HFFc6 (cell line): ENCODE results near the gene CKAP2L. TPM values are rescaled to one million over a fixed set of nuclear protein-coding genes. Genes with fewer than 3 reads are reported as not detected.

Experiments used
- DNase-seq: peaks from one replicate; pipeline ENCODE4 v3.0.0-alpha.2; 2018
- H3K27ac Mint-ChIP-seq: 2 replicates; pipeline ENCODE4 v1.8.0; 2020; ENCODE audit warnings: mild to moderate bottlenecking, mixed read lengths
- H3K27me3 Mint-ChIP-seq: 2 replicates; pipeline ENCODE4 v1.8.0; 2021; ENCODE audit warnings: mild to moderate bottlenecking, moderate library complexity, mixed read lengths; ENCODE audit not compliant: insufficient read depth
- H3K36me3 Mint-ChIP-seq: 2 replicates; pipeline ENCODE4 v1.8.0; 2021; ENCODE audit warnings: low read depth, mixed read lengths
- H3K4me1 Mint-ChIP-seq: 2 replicates; pipeline ENCODE4 v1.8.0; 2020; ENCODE audit warnings: low read depth, mixed read lengths
- H3K4me3 Mint-ChIP-seq: 2 replicates; pipeline ENCODE4 v1.8.0; 2020; ENCODE audit warnings: mild to moderate bottlenecking, moderate library complexity, mixed read lengths
- H3K9me3 Mint-ChIP-seq: 2 replicates; pipeline ENCODE4 v1.8.0; 2020; ENCODE audit warnings: mild to moderate bottlenecking, mixed read lengths
- CTCF ChIP-seq: fragments of 200-600 bp; sonication (generic); IDR thresholded peaks from 2 replicates; pipeline ENCODE4 v1.5.0; 2021; ENCODE audit warnings: antibody characterized with exemption, mild to moderate bottlenecking
- total RNA-seq, 6 experiments: library from RNA; stranded (reverse); fragmentation: NEBNext Ultra II Directional; extraction: Animal tissue kit (Norgen Biotek cat#: 25700); gene quantifications; 2 replicates in 1 of 6; 3 replicates in 5 of 6; pipeline ENCODE4 v1.2.3, GENCODE V29; 2021

CKAP2L gene
- total RNA-seq, 6 experiments from 2014 or later = 10.6 to 35.7 (median 30.2) TPM

DNA sequence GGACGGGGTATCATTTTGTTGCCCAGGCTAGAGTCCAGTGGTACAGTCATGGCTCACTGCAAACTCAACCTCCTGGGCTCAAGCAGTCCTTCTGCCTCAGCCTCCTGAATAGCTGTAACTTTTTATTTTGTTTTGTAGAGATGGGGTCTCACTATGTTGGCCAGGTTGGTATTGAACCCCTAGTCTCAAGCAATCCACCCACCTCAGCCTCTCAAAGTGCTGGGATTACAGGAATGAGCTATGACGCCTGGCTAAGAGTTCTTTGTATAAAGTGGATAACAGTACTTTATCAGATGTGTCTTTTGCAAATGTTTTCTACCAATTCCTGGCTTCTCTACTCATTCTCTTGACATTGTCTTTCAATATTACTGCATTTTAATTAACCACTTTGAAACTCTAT lies 60.7 kb downstream of the CKAP2L start:
- H3K36me3 Mint-ChIP-seq = no peaks in the 10 kb centered on the region
- no peak for TF ChIP-seq CTCF
- no peaks in the 10 kb centered on the region for H3K9me3 Mint-ChIP-seq
- DNase-seq = no peak
- no peak overlapping the region for H3K27ac Mint-ChIP-seq
- no peaks in the 10 kb centered on the region; the same call in 1 of the 2 replicates for H3K27me3 Mint-ChIP-seq
- peaks cover 41% of the 10 kb centered on the region for H3K4me1 Mint-ChIP-seq
- no peak overlapping the region for H3K4me3 Mint-ChIP-seq

- Mint-ChIP-seq H3K27me3 (no peaks in the 10 kb centered on the region; the same call in 1 of the 2 replicates), H3K4me3 (no peak overlapping the region), H3K27ac (no peak overlapping the region), H3K4me1 (peaks cover 25% of the 10 kb centered on the region), H3K9me3 (no peaks in the 10 kb centered on the region), H3K36me3 (no peaks in the 10 kb centered on the region)
- DNase-seq = no peak
- TF ChIP-seq CTCF = no peak
These were observed 63.4 kb downstream of the CKAP2L start for GRCh38 chr2:112701052-112701451.

- DNase-seq = no peak
- H3K4me1 Mint-ChIP-seq = peaks cover 16% of the 10 kb centered on the region
- no peaks in the 10 kb centered on the region for H3K36me3 Mint-ChIP-seq
- no peak overlapping the region for H3K27ac Mint-ChIP-seq
- H3K9me3 Mint-ChIP-seq = no peaks in the 10 kb centered on the region
- no peak for TF ChIP-seq CTCF
- H3K27me3 Mint-ChIP-seq = no peaks in the 10 kb centered on the region; the same call in 1 of the 2 replicates
- H3K4me3 Mint-ChIP-seq = no peak overlapping the region
These were observed 64.3 kb downstream of the CKAP2L start for GRCh38 chr2:112699984-112700667.

- Mint-ChIP-seq H3K27me3 (no peaks in the 10 kb centered on the region; the same call in 1 of the 2 replicates), H3K27ac (no peak overlapping the region), H3K4me1 (peaks cover 10% of the 10 kb centered on the region; the same call in 1 of the 2 replicates), H3K4me3 (no peak overlapping the region), H3K9me3 (no peaks in the 10 kb centered on the region), H3K36me3 (no peaks in the 10 kb centered on the region)
- TF ChIP-seq CTCF = no peak
- DNase-seq = no peak
These were observed 65.4 kb downstream of the CKAP2L start for GRCh38 chr2:112698834-112699515.

GRCh38 chr2:112694182-112694581 lies 70.2 kb downstream of the CKAP2L start:
- DNase-seq = no peak
- Mint-ChIP-seq H3K27me3 (no peaks in the 10 kb centered on the region; the same call in 1 of the 2 replicates), H3K4me1 (peaks cover 31% of the 10 kb centered on the region)

More at GRCh38 chr2:112694182-112694581, 70.2 kb downstream of the CKAP2L start:
- Mint-ChIP-seq H3K27ac (no peak overlapping the region), H3K36me3 (no peaks in the 10 kb centered on the region), H3K4me3 (no peak overlapping the region), H3K9me3 (no peaks in the 10 kb centered on the region)
- no peak for TF ChIP-seq CTCF
